Measurements from ENCODE around the gene FOXS1.
A peak's percentile ranks its signal among the peaks of the same experiment; 100 is the strongest.
"Not testable (repeated sequence)": the region's sequence is repeated elsewhere in the genome, so short reads cannot be mapped to it uniquely, and the experiment has no call there.

Gene FOXS1

GRCh38 chr20:31831211-31831610, 14.2 kb downstream of the FOXS1 start:
- H3K4me2 ChIP-seq (ENCODE audit: low read depth, low read length, poor library complexity, severe bottlenecking), result no peak overlapping the region
- H3K4me1 ChIP-seq (ENCODE audit: insufficient read depth, low read length, poor library complexity, severe bottlenecking), result peaks cover 57% of the 10 kb centered on the region
- no peaks in the 10 kb centered on the region for H3K27me3 ChIP-seq (ENCODE audit: insufficient read depth, low read length, poor library complexity, severe bottlenecking)
- H3K4me3 ChIP-seq (ENCODE audit: low read length, poor library complexity, severe bottlenecking), result no peak overlapping the region
- H3K9me2 ChIP-seq (replicated peaks; ENCODE audit: low read depth, low read length), result no peaks in the 10 kb centered on the region
- peaks cover 7% of the 10 kb centered on the region; the same call in 1 of the 2 replicates for H3K36me3 ChIP-seq (ENCODE audit: insufficient read depth, low read length)
- no peak overlapping the region for H3K9ac ChIP-seq (ENCODE audit: low read depth, low read length, poor library complexity, severe bottlenecking)
- H3K79me2 ChIP-seq (ENCODE audit: insufficient read depth, low read length), result peaks cover 37% of the 10 kb centered on the region; the same call in 1 of the 2 replicates
- TF ChIP-seq CTCF (conservative IDR thresholded peaks at IDR 0.05; ENCODE audit: low read length), result no peak
- TF ChIP-seq EZH2phosphoT487 (IDR thresholded peaks at IDR 0.05; ENCODE audit: borderline replicate concordance), result no peak
- peaks cover 7% of the 10 kb centered on the region for H3F3A ChIP-seq (ENCODE audit: low read depth)
- no peaks in the 10 kb centered on the region for H4K20me1 ChIP-seq (ENCODE audit: insufficient read depth, low read length, poor library complexity, severe bottlenecking)
- no peak overlapping the region for H2AFZ ChIP-seq (ENCODE audit: low read length)
- no peaks in the 10 kb centered on the region for H3K9me3 ChIP-seq (ENCODE audit: insufficient read depth, low read depth, low read length)

GRCh38 chr20:31830406-31830981, 14.9 kb downstream of the FOXS1 start:
- H3K4me3 ChIP-seq (ENCODE audit: low read length, poor library complexity, severe bottlenecking), result no peak overlapping the region
- peaks cover 3% of the 10 kb centered on the region; the same call in 1 of the 2 replicates for H3F3A ChIP-seq (ENCODE audit: low read depth)
- H3K9me3 ChIP-seq (ENCODE audit: insufficient read depth, low read depth, low read length), result no peaks in the 10 kb centered on the region
- peaks cover 7% of the 10 kb centered on the region; the same call in 1 of the 2 replicates for H3K36me3 ChIP-seq (ENCODE audit: insufficient read depth, low read length)
- peak overlapping the region; percentile 35 for H3K9ac ChIP-seq (ENCODE audit: low read depth, low read length, poor library complexity, severe bottlenecking)
- TF ChIP-seq CTCF (conservative IDR thresholded peaks at IDR 0.05; ENCODE audit: low read length) (no peak), EZH2phosphoT487 (IDR thresholded peaks at IDR 0.05; ENCODE audit: borderline replicate concordance) (no peak)
- peak overlapping the region; percentile 61 for H3K4me2 ChIP-seq (ENCODE audit: low read depth, low read length, poor library complexity, severe bottlenecking)
- H3K4me1 ChIP-seq (ENCODE audit: insufficient read depth, low read length, poor library complexity, severe bottlenecking), result peaks cover 57% of the 10 kb centered on the region
- no peaks in the 10 kb centered on the region for H4K20me1 ChIP-seq (ENCODE audit: insufficient read depth, low read length, poor library complexity, severe bottlenecking)
- H3K79me2 ChIP-seq (ENCODE audit: insufficient read depth, low read length), result peaks cover 44% of the 10 kb centered on the region; the same call in 1 of the 2 replicates
- H2AFZ ChIP-seq (ENCODE audit: low read length), result no peak overlapping the region
- no peaks in the 10 kb centered on the region for H3K9me2 ChIP-seq (replicated peaks; ENCODE audit: low read depth, low read length)
- no peaks in the 10 kb centered on the region for H3K27me3 ChIP-seq (ENCODE audit: insufficient read depth, low read length, poor library complexity, severe bottlenecking)

- no peak overlapping the region for H2AFZ ChIP-seq (ENCODE audit: low read length)
These were observed 15.7 kb downstream of the FOXS1 start for GRCh38 chr20:31829731-31830130.

GRCh38 chr20:31828016-31828415, 17.4 kb downstream of the FOXS1 start:
- H2AFZ ChIP-seq (ENCODE audit: low read length); H3K36me3 ChIP-seq (ENCODE audit: insufficient read depth, low read length): not testable (repeated sequence)

More at GRCh38 chr20:31829731-31830130, 15.7 kb downstream of the FOXS1 start:
- Histone ChIP-seq H3K27me3 (ENCODE audit: insufficient read depth, low read length, poor library complexity, severe bottlenecking) (no peaks in the 10 kb centered on the region), H3K9ac (ENCODE audit: low read depth, low read length, poor library complexity, severe bottlenecking) (peak overlapping the region; percentile 53), H3K36me3 (ENCODE audit: insufficient read depth, low read length) (peaks cover 7% of the 10 kb centered on the region; the same call in 1 of the 2 replicates), H4K20me1 (ENCODE audit: insufficient read depth, low read length, poor library complexity, severe bottlenecking) (no peaks in the 10 kb centered on the region), H3K4me1 (ENCODE audit: insufficient read depth, low read length, poor library complexity, severe bottlenecking) (peaks cover 56% of the 10 kb centered on the region), H3K79me2 (ENCODE audit: insufficient read depth, low read length) (peaks cover 52% of the 10 kb centered on the region), H3K4me3 (ENCODE audit: low read length, poor library complexity, severe bottlenecking) (peak overlapping the region; percentile 50), H3F3A (ENCODE audit: low read depth) (no peaks in the 10 kb centered on the region), H3K4me2 (ENCODE audit: low read depth, low read length, poor library complexity, severe bottlenecking) (peak overlapping the region; percentile 61), H3K9me3 (ENCODE audit: insufficient read depth, low read depth, low read length) (no peaks in the 10 kb centered on the region), H3K9me2 (replicated peaks; ENCODE audit: low read depth, low read length) (no peaks in the 10 kb centered on the region)
- no peak for TF ChIP-seq CTCF (conservative IDR thresholded peaks at IDR 0.05; ENCODE audit: low read length)
- no peak for TF ChIP-seq EZH2phosphoT487 (IDR thresholded peaks at IDR 0.05; ENCODE audit: borderline replicate concordance)

More at GRCh38 chr20:31828016-31828415, 17.4 kb downstream of the FOXS1 start:
- not testable (repeated sequence) for H3K9me3 ChIP-seq (ENCODE audit: insufficient read depth, low read depth, low read length); H3F3A ChIP-seq (ENCODE audit: low read depth); H3K9me2 ChIP-seq (replicated peaks; ENCODE audit: low read depth, low read length); H4K20me1 ChIP-seq (ENCODE audit: insufficient read depth, low read length, poor library complexity, severe bottlenecking); H3K27me3 ChIP-seq (ENCODE audit: insufficient read depth, low read length, poor library complexity, severe bottlenecking)
- Histone ChIP-seq H3K4me2 (ENCODE audit: low read depth, low read length, poor library complexity, severe bottlenecking) (peak overlapping the region; percentile 61), H3K4me1 (ENCODE audit: insufficient read depth, low read length, poor library complexity, severe bottlenecking) (peaks cover 56% of the 10 kb centered on the region), H3K79me2 (ENCODE audit: insufficient read depth, low read length) (peaks cover 67% of the 10 kb centered on the region), H3K9ac (ENCODE audit: low read depth, low read length, poor library complexity, severe bottlenecking) (peak overlapping the region; percentile 53), H3K4me3 (ENCODE audit: low read length, poor library complexity, severe bottlenecking) (peak overlapping the region; percentile 50)
